Tongue (tissue), 2 donors: Measurements from ENCODE around the gene RNF40. TPM values are rescaled to one million over a fixed set of nuclear protein-coding genes. Genes with fewer than 3 reads are reported as not detected.
A peak's percentile ranks its signal among the peaks of the same experiment; 100 is the strongest.
"Not testable (repeated sequence)": the region's sequence is repeated elsewhere in the genome, so short reads cannot be mapped to it uniquely, and the experiment has no call there.

Source experiments
- DNase-seq: peaks from one replicate; pipeline ENCODE4 v3.0.0-alpha.2; 2015
- total RNA-seq: library from RNA; depleted of rRNA; stranded (reverse); fragments of >200 nt; gene quantifications from one replicate; pipeline ENCODE4 v1.2.3, GENCODE V29; 2014

Gene RNF40
- total RNA-seq, 1 donor from 2014 or later = 83.2 TPM

- no peak for DNase-seq
Observed at GRCh38 chr16:30782486-30783279, 20.6 kb downstream of the RNF40 start.

DNA sequence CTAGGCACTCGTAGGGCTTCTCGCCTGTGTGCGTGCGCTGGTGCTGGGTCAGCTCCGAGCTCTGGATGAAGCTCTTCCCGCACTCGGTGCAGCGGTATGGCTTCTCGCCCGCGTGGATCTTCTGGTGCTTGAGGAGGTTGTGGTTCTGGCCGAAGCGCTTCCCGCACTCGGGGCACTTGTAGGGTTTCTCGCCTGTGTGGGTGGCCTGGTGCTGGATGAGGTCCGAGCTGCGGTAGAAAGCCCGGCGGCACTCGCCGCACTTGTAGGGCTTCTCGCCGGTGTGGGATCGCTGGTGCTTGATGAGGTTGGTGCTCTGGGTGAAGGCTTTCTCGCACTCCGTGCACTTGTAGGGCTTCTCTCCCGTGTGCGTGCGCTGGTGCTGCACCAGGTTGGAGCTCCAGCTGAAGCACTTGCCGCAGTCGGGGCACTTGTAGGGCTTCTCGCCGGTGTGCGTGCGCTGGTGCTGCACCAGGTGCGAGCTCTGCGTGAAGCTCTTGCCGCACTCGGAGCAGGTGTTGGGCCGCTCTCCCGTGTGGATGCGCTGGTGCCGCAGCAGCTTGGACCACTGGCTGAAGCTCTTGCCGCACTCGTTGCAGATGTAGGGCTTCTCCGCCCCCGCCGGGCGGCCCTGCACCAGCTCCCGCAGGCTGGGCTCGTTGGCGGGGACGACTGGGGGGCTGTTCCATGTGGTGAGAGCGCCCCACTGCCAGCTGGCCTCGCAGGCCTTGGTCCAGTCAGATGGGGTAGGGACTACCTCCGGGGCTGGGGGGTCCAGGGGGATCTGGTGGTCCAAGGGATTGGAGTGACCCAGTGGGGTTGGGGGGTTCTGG, 21.4 kb downstream of the RNF40 start:
- DNase-seq = no peak

GRCh38 chr16:30784215-30784614, 22.1 kb downstream of the RNF40 start:
- no peak for DNase-seq

- DNase-seq = no peak
Observed at GRCh38 chr16:30785126-30786106, 23.3 kb downstream of the RNF40 start.

- peak; percentile 60 for DNase-seq
Observed at GRCh38 chr16:30786115-30786935, 24.2 kb downstream of the RNF40 start.

DNA sequence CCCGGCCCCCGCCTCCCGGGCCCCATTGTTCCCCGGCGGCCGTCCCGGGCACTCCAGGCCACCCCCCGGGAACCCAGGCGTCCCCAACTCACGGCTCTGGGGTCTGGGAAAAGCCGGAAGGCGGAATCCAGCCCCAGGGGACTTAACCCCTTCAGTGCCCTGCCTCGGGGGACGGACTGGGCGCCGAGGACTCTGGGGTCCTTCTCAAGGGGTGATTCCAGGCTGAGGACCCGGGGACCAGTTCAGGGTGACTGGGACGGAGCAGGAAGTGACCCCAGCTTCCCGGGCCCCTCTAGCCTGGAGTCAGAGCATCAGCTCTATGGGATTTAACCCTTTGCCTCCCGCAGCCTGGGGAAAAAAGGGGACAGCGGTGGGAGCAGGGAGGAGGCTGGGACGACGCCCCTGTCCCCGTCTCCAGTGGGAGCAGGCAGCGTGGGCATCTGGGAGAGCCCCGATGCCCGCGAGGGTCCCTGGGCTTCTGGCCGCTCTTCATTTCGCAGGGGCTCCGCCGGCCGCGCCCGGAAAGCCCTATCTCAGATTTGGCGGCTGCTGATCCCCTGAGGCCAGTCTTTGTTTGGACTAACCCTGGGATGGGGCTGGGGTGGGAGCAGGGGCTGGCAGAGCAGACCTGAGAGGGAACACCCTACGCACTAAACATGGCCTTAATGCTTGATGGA, 25.0 kb downstream of the RNF40 start, which contains the start of gene ZNF629:
TSS of gene ZNF629 (minus strand) at position 270 of the 677 bp plus-strand sequence. CDS start 2,723 bp downstream, outside the sequence.
- DNase-seq = peak; percentile 90

- DNase-seq = no peak
Observed at GRCh38 chr16:30787613-30788378, 25.7 kb downstream of the RNF40 start.

DNA sequence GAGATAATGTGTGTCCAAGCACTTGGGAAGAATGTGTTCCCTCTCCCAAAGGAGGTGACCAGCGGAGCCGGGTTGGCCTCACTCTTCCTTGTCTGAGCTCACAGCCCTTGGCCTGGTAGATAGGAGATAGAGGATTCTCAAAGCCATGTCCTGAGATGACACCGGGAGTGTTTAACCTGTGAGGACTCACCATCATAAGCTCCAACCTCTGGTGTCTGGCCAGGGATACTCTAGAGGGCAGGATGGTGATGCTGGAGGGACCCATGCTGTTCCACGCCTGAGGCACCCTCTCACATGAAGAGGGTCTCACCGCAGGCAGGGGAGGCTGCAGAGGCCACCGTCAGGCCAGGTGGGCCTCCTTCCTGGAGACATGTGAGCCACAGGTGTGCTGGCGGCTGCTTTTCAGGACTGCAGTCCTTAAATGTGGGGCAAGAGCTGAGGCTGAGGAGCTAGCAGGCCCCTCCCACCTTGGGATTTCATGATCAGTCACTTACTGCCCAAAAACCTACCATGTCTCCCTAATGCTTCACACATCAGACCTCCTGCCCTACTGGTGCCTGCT, 31.5 kb downstream of the RNF40 start:
- no peak for DNase-seq

GRCh38 chr16:30794634-30795033, 32.5 kb downstream of the RNF40 start:
- no peak for DNase-seq

DNA sequence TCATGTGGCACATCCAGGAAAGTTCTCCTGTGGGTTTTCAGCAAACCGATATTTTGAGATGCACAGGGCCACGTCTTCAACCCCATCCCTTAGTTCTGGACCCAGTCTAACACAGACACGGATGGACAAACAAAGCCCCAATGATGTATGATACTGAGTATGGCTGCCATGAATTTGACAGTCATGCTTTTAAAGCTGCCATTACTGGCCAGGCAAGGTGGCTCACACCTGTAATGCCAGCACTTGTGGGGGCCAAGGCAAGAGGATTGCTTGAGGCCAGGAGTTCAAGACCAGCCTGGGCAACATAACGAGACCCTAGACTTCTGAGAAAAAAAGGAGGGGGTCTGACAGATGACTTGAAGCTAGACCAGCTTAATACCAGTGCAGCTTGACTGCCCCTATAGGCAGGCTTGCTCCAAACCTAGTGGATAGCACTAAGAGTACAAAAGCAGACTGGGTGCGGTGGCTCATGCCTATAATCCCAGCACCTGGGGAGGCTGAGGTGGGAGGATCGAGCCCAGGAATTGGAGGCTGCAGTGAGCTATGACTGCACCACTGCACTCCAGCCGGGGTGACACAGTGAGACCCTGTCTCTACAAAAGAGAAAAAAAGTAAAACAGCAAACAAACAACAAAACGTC, 35.7 kb downstream of the RNF40 start:
- DNase-seq = no peak

DNA sequence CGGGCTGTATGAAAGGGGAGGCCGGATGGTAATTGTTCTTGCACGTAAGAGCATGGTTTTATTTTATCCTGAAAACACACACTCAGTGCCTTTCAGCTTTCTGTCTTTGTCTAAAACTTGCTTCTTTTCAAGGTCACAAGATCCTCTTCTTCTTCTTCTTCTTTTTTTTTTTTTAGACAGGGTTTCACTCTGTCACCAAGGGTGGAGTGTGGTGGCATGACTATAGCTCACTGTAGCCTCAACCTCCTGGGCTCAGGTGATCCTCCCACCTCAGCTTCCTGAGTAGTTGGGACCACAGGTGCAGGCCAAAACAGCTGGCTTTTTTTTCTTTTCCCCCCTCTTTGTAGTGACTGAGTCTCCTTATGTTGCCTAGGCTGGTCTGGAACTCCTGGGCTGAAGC, 40.8 kb downstream of the RNF40 start:
- DNase-seq = no peak

DNA sequence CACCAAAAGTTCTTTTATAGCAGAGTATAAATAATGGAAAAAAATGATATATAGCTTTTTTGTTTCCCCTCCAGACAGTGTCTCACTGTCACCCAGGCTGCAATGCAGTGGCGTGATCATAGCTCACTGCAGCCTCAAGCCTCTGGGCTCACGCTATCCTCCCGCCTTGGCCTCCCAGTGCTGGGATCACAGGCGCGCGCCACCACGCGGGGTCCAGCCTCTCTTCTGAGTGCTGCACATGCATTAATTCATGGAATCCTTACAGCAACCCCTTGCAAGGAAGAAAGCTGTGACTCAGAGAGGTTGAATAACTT, 42.9 kb downstream of the RNF40 start:
- no peak for DNase-seq

DNA sequence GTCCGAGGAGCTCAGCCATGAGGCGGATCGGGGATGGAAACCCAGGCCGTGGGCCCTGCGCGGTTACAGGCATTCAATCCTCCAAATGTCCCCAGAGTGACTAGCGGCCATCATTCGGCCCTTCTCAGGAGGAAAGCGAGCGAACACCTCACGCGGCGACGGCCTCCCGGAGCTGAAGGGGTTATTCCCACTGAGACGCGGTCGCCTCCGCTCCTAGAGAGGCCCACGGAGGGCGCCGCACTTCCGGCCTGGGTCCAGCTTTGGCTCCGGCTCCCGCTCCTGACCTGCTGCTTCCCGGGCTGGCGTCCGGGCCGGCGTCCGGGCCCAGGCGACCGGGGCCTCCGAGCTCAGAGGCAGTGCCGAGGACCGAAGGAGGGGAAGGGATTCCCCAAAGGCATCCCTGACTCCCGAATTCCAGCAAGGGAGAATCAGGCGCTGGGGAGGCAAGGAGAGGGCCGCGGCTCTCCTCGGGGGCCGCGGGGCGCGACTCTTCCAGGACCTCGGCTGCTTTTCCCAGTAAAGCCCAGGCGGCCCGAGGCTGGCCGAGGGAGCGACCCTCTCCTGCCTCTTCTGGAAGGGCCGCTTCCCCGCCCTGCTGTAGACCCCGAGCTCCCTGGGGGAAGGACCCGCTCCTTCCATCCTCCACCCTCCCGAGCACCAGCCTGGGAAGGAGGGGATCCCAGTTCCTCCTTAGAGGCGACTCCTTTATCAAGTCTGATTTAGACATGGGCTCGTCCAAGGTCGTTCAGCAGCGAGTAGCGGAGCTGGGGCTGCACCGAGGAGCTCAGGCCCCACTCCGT, 43.4 kb downstream of the RNF40 start:
- DNase-seq = peak; percentile 93

DNA sequence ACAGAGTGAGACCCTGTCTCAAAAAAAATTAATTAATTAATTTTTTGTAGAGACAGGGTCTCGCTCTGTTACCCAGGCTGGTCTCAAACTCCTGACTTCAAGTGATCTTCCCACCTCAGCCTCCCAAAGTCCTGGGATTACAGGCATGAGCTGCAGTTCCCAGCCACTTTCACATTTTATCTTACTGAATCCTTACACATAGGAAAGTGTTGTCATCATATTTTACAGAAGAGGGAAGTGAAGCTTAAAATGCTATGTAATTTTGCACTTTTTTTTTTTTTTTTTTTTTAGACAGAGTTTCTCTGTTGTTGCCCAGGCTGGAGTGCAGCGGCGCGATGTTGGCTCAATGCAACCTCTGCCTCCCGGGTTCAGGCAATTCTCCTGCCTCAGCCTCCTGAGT, 46.0 kb downstream of the RNF40 start:
- no peak for DNase-seq

DNA sequence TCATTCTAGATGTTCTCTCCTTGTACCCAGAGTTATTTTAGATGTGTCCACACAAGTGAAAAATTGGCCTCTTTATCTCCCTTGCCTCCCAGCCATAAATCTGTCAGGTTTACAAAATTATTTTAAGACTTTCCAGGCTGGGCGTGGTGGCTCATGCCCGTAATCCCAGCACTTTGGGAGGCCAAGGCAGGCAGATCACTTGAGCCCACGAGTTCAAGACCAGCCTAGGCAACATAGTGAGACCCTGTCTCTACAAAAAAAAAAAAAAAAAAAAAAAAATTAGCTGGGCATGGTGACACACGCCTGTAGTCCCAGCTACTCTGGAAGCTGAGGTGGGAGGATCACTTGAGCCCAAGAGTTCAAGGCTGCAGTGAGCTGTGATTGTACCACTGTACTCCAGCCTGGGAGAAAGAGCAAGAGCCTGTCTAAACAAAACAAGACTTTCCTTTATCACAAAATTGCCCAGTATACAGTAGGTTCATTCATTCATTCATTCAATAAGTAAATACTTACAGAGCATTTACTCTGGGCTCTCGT, 46.8 kb downstream of the RNF40 start:
- DNase-seq = not testable (repeated sequence)

DNA sequence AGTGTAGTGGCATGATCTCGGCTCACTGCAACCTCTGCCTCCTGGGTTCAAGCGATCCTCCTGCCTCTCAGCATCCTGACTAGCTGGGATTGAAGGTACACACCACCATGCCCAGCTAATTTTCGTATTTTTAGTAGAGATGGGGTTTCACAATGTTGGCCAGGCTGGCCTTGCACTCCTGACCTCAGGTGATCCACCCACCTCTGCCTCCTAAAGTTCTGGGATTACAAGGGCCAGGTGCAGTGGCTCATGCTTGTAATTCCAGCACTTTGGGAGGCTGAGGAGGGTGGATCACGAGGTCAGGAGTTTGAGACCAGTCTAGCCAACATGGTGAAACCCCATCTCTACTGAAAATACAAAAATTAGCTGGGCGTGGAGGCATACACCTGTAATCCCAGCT, 47.6 kb downstream of the RNF40 start:
- not testable (repeated sequence) for DNase-seq

GRCh38 chr16:30813821-30814189, 51.7 kb downstream of the RNF40 start:
- DNase-seq = no peak

- no peak for DNase-seq
Observed at GRCh38 chr16:30816769-30817168, 54.6 kb downstream of the RNF40 start.
